Neural progenitor cell (in vitro differentiated cells): ENCODE data around the gene ELP5. TPM values are rescaled to one million over a fixed set of nuclear protein-coding genes. Genes with fewer than 3 reads are reported as not detected.
A peak's percentile ranks its signal among the peaks of the same experiment; 100 is the strongest.

ENCODE experiments used
- DNase-seq: peaks from one replicate; pipeline ENCODE4 v3.0.0-alpha.2; 2016; ENCODE audit warnings: low spot score
- H2AFZ ChIP-seq: fragments of 200-600 bp; sonication (generic); replicated peaks from 2 replicates; pipeline ENCODE4 v1.6.1; 2016; ENCODE audit warnings: antibody characterized with exemption
- H3F3A ChIP-seq: fragments of 200-600 bp; sonication (generic); 2 replicates; pipeline ENCODE4 v1.6.1; 2016; ENCODE audit warnings: antibody characterized with exemption, low read depth
- H3K27ac ChIP-seq: fragments of 200-600 bp; sonication (generic); 2 replicates; pipeline ENCODE4 v1.5.1; 2016; ENCODE audit warnings: mild to moderate bottlenecking
- H3K27me3 ChIP-seq: fragments of 200-600 bp; sonication (generic); 2 replicates; pipeline ENCODE4 v1.6.1; 2016; ENCODE audit warnings: mild to moderate bottlenecking, moderate library complexity
- H3K36me3 ChIP-seq: fragments of 200-600 bp; sonication (generic); 2 replicates; pipeline ENCODE4 v1.5.1; 2016
- H3K4me1 ChIP-seq: fragments of 200-600 bp; sonication (generic); 2 replicates; pipeline ENCODE4 v1.6.1; 2016; ENCODE audit warnings: mixed run types
- H3K4me2 ChIP-seq: fragments of 200-600 bp; sonication (generic); 2 replicates; pipeline ENCODE4 v1.6.1; 2016
- H3K4me3 ChIP-seq: fragments of 200-600 bp; sonication (generic); 2 replicates; pipeline ENCODE4 v1.5.1; 2016
- H3K79me2 ChIP-seq: fragments of 200-600 bp; sonication (generic); 2 replicates; pipeline ENCODE4 v1.6.1; 2016; ENCODE audit warnings: low read depth
- H3K9ac ChIP-seq: fragments of 200-600 bp; sonication (generic); 2 replicates; pipeline ENCODE4 v1.6.1; 2016
- H3K9me3 ChIP-seq: fragments of 200-600 bp; sonication (generic); 2 replicates; pipeline ENCODE4 v1.5.1; 2016; ENCODE audit warnings: low read depth
- H4K20me1 ChIP-seq: fragments of 200-600 bp; sonication (generic); 2 replicates; pipeline ENCODE4 v1.6.1; 2016; ENCODE audit warnings: low read depth
- H3K27ac Mint-ChIP-seq: 3 replicates; pipeline ENCODE4 v1.8.0; 2021; ENCODE audit warnings: mixed read lengths
- H3K27me3 Mint-ChIP-seq: 2 replicates; pipeline ENCODE4 v1.8.0; 2022; ENCODE audit warnings: low read depth, mild to moderate bottlenecking, inconsistent platforms, moderate library complexity, mixed read lengths; ENCODE audit not compliant: insufficient read depth
- H3K36me3 Mint-ChIP-seq: 3 replicates; pipeline ENCODE4 v1.8.0; 2021; ENCODE audit warnings: mixed read lengths
- H3K4me1 Mint-ChIP-seq: 3 replicates; pipeline ENCODE4 v1.8.0; 2021; ENCODE audit warnings: mixed read lengths
- H3K4me3 Mint-ChIP-seq: 3 replicates; pipeline ENCODE4 v1.8.0; 2021; ENCODE audit warnings: mild to moderate bottlenecking, moderate library complexity, mixed read lengths
- H3K9me3 Mint-ChIP-seq: 3 replicates; pipeline ENCODE4 v1.8.0; 2020; ENCODE audit warnings: mixed read lengths
- CTCF ChIP-seq: fragments of 200-600 bp; sonication (generic); IDR thresholded peaks from 2 replicates; pipeline ENCODE4 v1.5.1; 2017; ENCODE audit warnings: antibody characterized with exemption, mild to moderate bottlenecking
- EZH2 ChIP-seq: fragments of 200-600 bp; sonication (generic); IDR thresholded peaks from 2 replicates; pipeline ENCODE4 v1.6.1; 2017; ENCODE audit warnings: antibody characterized with exemption, mild to moderate bottlenecking, moderate library complexity
- EZH2phosphoT487 ChIP-seq: fragments of 200-600 bp; sonication (generic); IDR thresholded peaks from 2 replicates; pipeline ENCODE4 v1.6.1; 2017; ENCODE audit warnings: antibody characterized with exemption
- total RNA-seq: library from RNA; depleted of rRNA; stranded (reverse); fragments of >200 nt; gene quantifications from 2 replicates; pipeline ENCODE4 v1.2.3, GENCODE V29; 2015; ENCODE audit warnings: low replicate concordance

ELP5 gene
- total RNA-seq, 1 donor from 2014 or later = 17.5 TPM

- Histone ChIP-seq H3K27ac (no peak overlapping the region), H3K9ac (no peak overlapping the region), H3K36me3 (no peaks in the 10 kb centered on the region), H3K9me3 (no peaks in the 10 kb centered on the region), H3F3A (peaks cover 29% of the 10 kb centered on the region), H3K27me3 (peaks cover 49% of the 10 kb centered on the region), H3K4me1 (peaks cover 14% of the 10 kb centered on the region), H3K79me2 (no peaks in the 10 kb centered on the region), H2AFZ (peak overlapping the region; percentile 81), H3K4me3 (peak overlapping the region; percentile 41), H4K20me1 (peaks cover 11% of the 10 kb centered on the region), H3K4me2 (peak overlapping the region; percentile 78)
- peak; percentile 73 for DNase-seq
- H3K36me3 Mint-ChIP-seq = peaks cover 20% of the 10 kb centered on the region
- TF ChIP-seq CTCF (no peak), EZH2phosphoT487 (no peak), EZH2 (no peak)
- H3K4me3 Mint-ChIP-seq = peak overlapping the region; percentile 70
- H3K27me3 Mint-ChIP-seq = peaks cover 48% of the 10 kb centered on the region
- no peak overlapping the region for H3K27ac Mint-ChIP-seq
- peaks cover 8% of the 10 kb centered on the region for H3K4me1 Mint-ChIP-seq
- H3K9me3 Mint-ChIP-seq = no peaks in the 10 kb centered on the region
Measured at GRCh38 chr17:7260651-7261378, 8.8 kb downstream of the ELP5 start.

GRCh38 chr17:7261379-7262191 lies 9.6 kb downstream of the ELP5 start:
- peaks cover 11% of the 10 kb centered on the region for H4K20me1 ChIP-seq
- peaks cover 14% of the 10 kb centered on the region for H3K4me1 ChIP-seq
- no peaks in the 10 kb centered on the region for H3K9me3 ChIP-seq
- TF ChIP-seq EZH2phosphoT487 (peak; percentile 98), CTCF (no peak), EZH2 (peak; percentile 98)
- peak overlapping the region; percentile 41 for H3K4me3 ChIP-seq
- Mint-ChIP-seq H3K27ac (no peak overlapping the region), H3K4me1 (peaks cover 8% of the 10 kb centered on the region), H3K27me3 (peaks cover 48% of the 10 kb centered on the region), H3K9me3 (no peaks in the 10 kb centered on the region), H3K4me3 (peak overlapping the region; percentile 71), H3K36me3 (peaks cover 16% of the 10 kb centered on the region)
- H3K27ac ChIP-seq = no peak overlapping the region
- no peak overlapping the region for H3K9ac ChIP-seq
- no peak for DNase-seq
- peaks cover 32% of the 10 kb centered on the region for H3F3A ChIP-seq
- H3K36me3 ChIP-seq = no peaks in the 10 kb centered on the region
- H3K4me2 ChIP-seq = peak overlapping the region; percentile 79
- no peaks in the 10 kb centered on the region for H3K79me2 ChIP-seq
- peaks cover 49% of the 10 kb centered on the region for H3K27me3 ChIP-seq
- peak overlapping the region; percentile 81 for H2AFZ ChIP-seq

GRCh38 chr17:7262192-7262934 lies 10.3 kb downstream of the ELP5 start, which contains the start of gene CLDN7:
CLDN7 (minus strand) TSS chr17:7262478; CDS start chr17:7262043, 435 bp downstream.
- no peaks in the 10 kb centered on the region for H3K9me3 Mint-ChIP-seq
- Histone ChIP-seq H3K27ac (no peak within 1 kb of the TSS), H3K4me2 (peak within 1 kb of the TSS; percentile 79), H3K27me3 (peaks cover 49% of the 10 kb centered on the region), H3K79me2 (no peaks in the 10 kb centered on the region), H2AFZ (peak within 1 kb of the TSS; percentile 86), H3K4me3 (peak within 1 kb of the TSS; percentile 41), H3K9me3 (no peaks in the 10 kb centered on the region), H3K4me1 (peaks cover 14% of the 10 kb centered on the region), H3F3A (peaks cover 32% of the 10 kb centered on the region), H4K20me1 (peaks cover 11% of the 10 kb centered on the region), H3K9ac (no peak within 1 kb of the TSS), H3K36me3 (no peaks in the 10 kb centered on the region)
- TF ChIP-seq EZH2phosphoT487 (peak; percentile 97), EZH2 (peak; percentile 97), CTCF (no peak)
- H3K4me3 Mint-ChIP-seq = peak within 1 kb of the TSS; percentile 71
- peak; percentile 37 for DNase-seq
- peaks cover 51% of the 10 kb centered on the region for H3K27me3 Mint-ChIP-seq
- no peak within 1 kb of the TSS for H3K27ac Mint-ChIP-seq
- peaks cover 8% of the 10 kb centered on the region for H3K4me1 Mint-ChIP-seq
- peaks cover 13% of the 10 kb centered on the region for H3K36me3 Mint-ChIP-seq
